B cell (primary cell): ENCODE data around the gene TMED5. TPM values are rescaled to one million over a fixed set of nuclear protein-coding genes. Genes with fewer than 3 reads are reported as not detected.

Experiments
- ATAC-seq: fragments of 200-7000 bp; cut with Tn5 transposase; one replicate; pipeline ENCODE4 v1.10.0; 2021; ENCODE audit warnings: low read depth, mild to moderate bottlenecking, moderate number of reproducible peaks, moderate library complexity
- CTCF ChIA-PET: fragments of 350-600 bp; sonication (Branson Sonifier 250); formaldehyde crosslinking; loops from one replicate; lab custom pipeline; 2021; ENCODE audit warnings: antibody characterized with exemption, inconsistent platforms; lab: Charles Lee
- POLR2A ChIA-PET: fragments of 350-600 bp; sonication (Branson Sonifier 250); formaldehyde crosslinking; loops from one replicate; lab custom pipeline; 2021; ENCODE audit warnings: antibody characterized with exemption; lab: Charles Lee
- DNase-seq: peaks from one replicate; pipeline ENCODE4 v3.0.0; 2013
- H2AFZ ChIP-seq: 2 replicates; pipeline ENCODE4 v1.6.1; 2012; ENCODE audit warnings: mild to moderate bottlenecking, low read depth, low read length; ENCODE audit not compliant: insufficient read depth, poor library complexity, severe bottlenecking
- H3K27ac ChIP-seq, 2 donors: 1 replicate in 1 of 2; 2 replicates in 1 of 2; pipeline ENCODE4 v1.5.1; 2012 to 2013; ENCODE audit warnings: low read length in 2 of 2, mild to moderate bottlenecking in 2 of 2, moderate library complexity in 1 of 2
- H3K27me3 ChIP-seq, 4 experiments: fragments of 200-600 bp in 1 of 4; sonication (generic) in 1 of 4; replicated peaks in 1 of 4; 1 replicate in 2 of 4; 2 replicates in 2 of 4; pipeline versions ENCODE4 v1.6.1 to v1.7.0; 2013 to 2016; ENCODE audit warnings: low read length in 3 of 4, mild to moderate bottlenecking in 2 of 4, mixed read lengths in 1 of 4, moderate library complexity in 1 of 4; ENCODE audit not compliant: insufficient read depth in 4 of 4, control insufficient read depth in 3 of 4; ENCODE audit errors: control extremely low read depth in 1 of 4
- H3K36me3 ChIP-seq, 2 experiments: replicated peaks in 1 of 2; 1 replicate in 1 of 2; 2 replicates in 1 of 2; pipeline versions ENCODE4 v1.6.1 to v1.7.1; 2013; ENCODE audit warnings: low read length in 1 of 2; ENCODE audit not compliant: insufficient read depth in 2 of 2, control insufficient read depth in 1 of 2; ENCODE audit errors: control extremely low read depth in 1 of 2, extremely low read depth in 1 of 2
- H3K4me1 ChIP-seq, 2 donors: fragments of 200-600 bp in 1 of 2; sonication (generic) in 1 of 2; 1 replicate in 1 of 2; 2 replicates in 1 of 2; pipeline versions ENCODE4 v1.5.1 to v1.6.1; 2013 to 2017; ENCODE audit warnings: low read length in 2 of 2; ENCODE audit not compliant: control insufficient read depth in 2 of 2, insufficient read depth in 2 of 2
- H3K4me2 ChIP-seq: replicated peaks from 2 replicates; pipeline ENCODE3; 2012; ENCODE audit warnings: mild to moderate bottlenecking, low read depth, low read length; ENCODE audit not compliant: poor library complexity, severe bottlenecking
- H3K4me3 ChIP-seq, 5 experiments: fragments of 200-600 bp in 1 of 5; sonication (generic) in 1 of 5; 1 replicate in 3 of 5; 2 replicates in 2 of 5; pipeline versions ENCODE4 v1.5.1 to v1.7.0; 2011 to 2016; ENCODE audit warnings: low read length in 4 of 5, mild to moderate bottlenecking in 4 of 5, low read depth in 2 of 5, control low read depth in 1 of 5, moderate library complexity in 1 of 5; ENCODE audit not compliant: insufficient read depth in 1 of 5; ENCODE audit errors: control extremely low read depth in 1 of 5, extremely low read depth in 1 of 5
- H3K79me2 ChIP-seq: fragments of 200-600 bp; sonication (generic); one replicate; pipeline ENCODE4 v1.6.0; 2016; ENCODE audit warnings: low read length; ENCODE audit not compliant: control insufficient read depth, insufficient read depth
- H3K9ac ChIP-seq: fragments of 200-600 bp; sonication (generic); 2 replicates; pipeline ENCODE4 v1.6.1; 2017; ENCODE audit warnings: mild to moderate bottlenecking, low read length, moderate library complexity
- H3K9me3 ChIP-seq, 3 donors: one replicate each; pipeline versions ENCODE4 v1.6.1 to v1.7.1; 2013; ENCODE audit warnings: low read length in 2 of 3; ENCODE audit not compliant: control insufficient read depth in 2 of 3, insufficient read depth in 1 of 3; ENCODE audit errors: control extremely low read depth in 1 of 3
- H4K20me1 ChIP-seq: 2 replicates; pipeline ENCODE4 v1.6.0; 2012; ENCODE audit warnings: mild to moderate bottlenecking, low read length; ENCODE audit not compliant: insufficient read depth, control insufficient read depth, poor library complexity, severe bottlenecking
- H3K27ac Mint-ChIP-seq: one replicate; pipeline ENCODE4 v1.8.0; 2021; ENCODE audit warnings: mixed read lengths
- H3K27me3 Mint-ChIP-seq: one replicate; pipeline ENCODE4 v1.8.0; 2021; ENCODE audit warnings: mixed read lengths
- H3K4me1 Mint-ChIP-seq: one replicate; pipeline ENCODE4 v1.8.0; 2021; ENCODE audit warnings: mixed read lengths
- H3K4me3 Mint-ChIP-seq: one replicate; pipeline ENCODE4 v1.8.0; 2021; ENCODE audit warnings: mixed read lengths
- H3K9me3 Mint-ChIP-seq: one replicate; pipeline ENCODE4 v1.8.0; 2022; ENCODE audit warnings: mixed read lengths; ENCODE audit not compliant: insufficient read depth
- CTCF ChIP-seq: fragments of 200-600 bp; IDR thresholded peaks from one replicate; pipeline ENCODE4 v1.8.0; 2022; ENCODE audit warnings: antibody characterized with exemption, mild to moderate bottlenecking
- EZH2 ChIP-seq: IDR thresholded peaks from 2 replicates; pipeline ENCODE4 v1.6.1; 2012; ENCODE audit warnings: borderline replicate concordance, low read depth, mild to moderate bottlenecking, moderate library complexity, low read length; ENCODE audit not compliant: insufficient read depth, poor library complexity, severe bottlenecking
- WGBS: methylation state at CpG from one replicate; pipeline ENCODE4 v1.1.5; 2013; ENCODE audit warnings: missing lambda C conversion rate; ENCODE audit not compliant: insufficient coverage; 5-methylcytosine and 5-hydroxymethylcytosine counted together
- intact Hi-C: fragments of 100-400 bp; cut with micrococcal nuclease; formaldehyde crosslinking; loops from one replicate; pipeline ENCODE4 v1.10.0; 2022
- polyA plus RNA-seq: library from polyadenylated mRNA; depleted of rRNA; stranded (reverse); fragments of >200 nt; gene quantifications from 2 replicates; pipeline ENCODE4 v1.2.3, GENCODE V29; 2012
- total RNA-seq, 2 donors: library from RNA; stranded (reverse); fragments of 120-200 nt in 1 of 2; gene quantifications; 1 replicate in 1 of 2; 2 replicates in 1 of 2; pipeline versions ENCODE4 v1.2.3 to v1.2.4, GENCODE V29; 2013 to 2022

The TMED5 gene
- total and polyA plus RNA-seq, 2 donors (not counting 1 experiment from before 2014, with no cell fraction given), result 23.7 to 46.1 TPM

GRCh38 chr1:93109578-93109977 is 70.6 kb downstream of the TMED5 start:
- peaks cover 0 to 15% of the 10 kb centered on the region in 2 donors for H3K4me1 ChIP-seq
- H3K4me2 ChIP-seq, result no peak overlapping the region
- Mint-ChIP-seq H3K27ac (no peak overlapping the region), H3K9me3 (peaks cover 7% of the 10 kb centered on the region), H3K27me3 (no peaks in the 10 kb centered on the region), H3K4me3 (no peak overlapping the region), H3K4me1 (peaks cover 37% of the 10 kb centered on the region)
- no CpG with 5 or more reads among the region's 2 CpGs for WGBS
- intact Hi-C loops, result no loop called here
- H3K4me3 ChIP-seq, result no peak overlapping the region
- no peak overlapping the region for H2AFZ ChIP-seq
- peaks cover 90% of the 10 kb centered on the region for H3K79me2 ChIP-seq
- CTCF ChIA-PET, result interaction anchor here (1.0 kb wide), 1 partner anchor 29 kb away, joined by 4 read pairs; no protein-coding TSS in a partner anchor
- H3K36me3 ChIP-seq, result peaks cover 6 to 14% of the 10 kb centered on the region in 2 experiments
- POLR2A ChIA-PET, result no interaction called here
- H3K9me3 ChIP-seq, result peaks cover 0 to 11% (median 9%) of the 10 kb centered on the region in 3 donors
- H4K20me1 ChIP-seq, result peaks cover 52% of the 10 kb centered on the region
- H3K9ac ChIP-seq, result no peak overlapping the region
- H3K27me3 ChIP-seq, result no peaks in the 10 kb centered on the region
- ATAC-seq (no peak), DNase-seq (no peak)
- TF ChIP-seq CTCF (no peak), EZH2 (no peak)
- no peak overlapping the region for H3K27ac ChIP-seq

DNA sequence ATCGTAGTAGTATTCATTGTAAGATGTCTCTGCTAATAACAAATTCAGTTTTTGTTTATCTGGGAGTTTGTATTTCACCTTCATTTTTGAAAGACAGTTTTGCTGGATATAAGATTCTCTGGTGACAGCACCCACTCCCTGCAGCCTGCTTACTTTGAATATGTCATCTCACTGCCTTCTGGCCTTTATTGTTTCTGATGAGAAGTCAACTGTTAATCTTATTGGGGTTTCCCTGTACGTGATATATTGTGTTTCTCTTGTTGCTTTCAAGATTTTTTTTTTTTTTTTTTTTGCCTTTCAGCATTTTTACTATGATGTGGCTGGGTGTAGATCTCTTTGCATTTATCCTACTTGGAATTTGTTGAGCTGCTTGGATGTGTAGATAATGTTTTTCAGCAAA is 71.9 kb downstream of the TMED5 start:
- Mint-ChIP-seq H3K27ac (no peak overlapping the region), H3K9me3 (peaks cover 7% of the 10 kb centered on the region), H3K27me3 (no peaks in the 10 kb centered on the region), H3K4me1 (peaks cover 40% of the 10 kb centered on the region), H3K4me3 (no peak overlapping the region)
- peaks cover 0 to 15% of the 10 kb centered on the region in 2 donors for H3K4me1 ChIP-seq
- peaks cover 89% of the 10 kb centered on the region for H3K79me2 ChIP-seq
- no peak overlapping the region for H2AFZ ChIP-seq
- H3K27me3 ChIP-seq, result no peaks in the 10 kb centered on the region
- intact Hi-C loops, result no loop called here
- whole genome bisulfite sequencing, result no CpG with 5 or more reads among the region's 2 CpGs
- no peak overlapping the region for H3K27ac ChIP-seq
- TF ChIP-seq EZH2 (no peak), CTCF (no peak)
- peaks cover 42% of the 10 kb centered on the region for H4K20me1 ChIP-seq
- H3K36me3 ChIP-seq, result peaks cover 6 to 18% of the 10 kb centered on the region in 2 experiments
- H3K4me2 ChIP-seq, result no peak overlapping the region
- ChIA-PET POLR2A (no interaction called here), CTCF (interaction anchor here (0.9 kb wide), 1 partner anchor 28 kb away, joined by 3 read pairs; no protein-coding TSS in a partner anchor)
- H3K9me3 ChIP-seq, result peaks cover 0 to 11% (median 9%) of the 10 kb centered on the region in 3 donors
- no peak overlapping the region for H3K4me3 ChIP-seq
- DNase-seq (no peak), ATAC-seq (no peak)
- no peak overlapping the region for H3K9ac ChIP-seq
